ENCODE results near the gene MVP.

Gene MVP

DNA sequence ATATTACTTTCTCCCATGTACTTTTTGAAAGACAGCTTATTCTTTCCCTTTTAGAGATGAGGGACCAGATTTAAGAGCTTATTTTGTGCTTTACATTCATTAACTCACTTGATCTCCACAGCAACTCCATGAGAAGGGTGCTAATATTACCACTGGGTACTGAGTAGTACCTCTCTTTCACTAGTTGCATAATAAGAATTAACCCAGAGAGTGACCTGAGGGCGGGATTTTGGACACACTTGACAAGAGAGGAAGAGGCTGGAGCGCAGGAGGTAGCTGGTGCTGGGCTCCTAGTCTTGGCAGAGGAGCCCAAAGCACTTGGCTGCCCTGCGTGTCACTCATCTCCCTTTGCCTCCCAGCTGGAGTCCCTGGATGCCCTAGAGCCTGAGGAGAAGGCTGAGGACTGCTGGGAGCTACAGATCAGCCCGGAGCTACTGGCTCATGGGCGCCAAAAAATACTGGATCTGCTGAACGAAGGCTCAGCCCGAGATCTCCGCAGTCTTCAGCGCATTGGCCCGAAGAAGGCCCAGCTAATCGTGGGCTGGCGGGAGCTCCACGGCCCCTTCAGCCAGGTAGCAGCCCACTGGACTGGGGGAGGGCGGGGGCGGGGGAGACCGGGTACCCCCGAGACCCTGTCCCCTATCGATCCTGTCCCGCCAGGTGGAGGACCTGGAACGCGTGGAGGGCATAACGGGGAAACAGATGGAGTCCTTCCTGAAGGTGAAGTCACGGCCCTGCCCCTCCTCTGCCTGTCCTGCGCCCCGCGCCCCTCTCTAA, 15.6 kb upstream of the MVP start:
- no peak for DNase-seq

DNA sequence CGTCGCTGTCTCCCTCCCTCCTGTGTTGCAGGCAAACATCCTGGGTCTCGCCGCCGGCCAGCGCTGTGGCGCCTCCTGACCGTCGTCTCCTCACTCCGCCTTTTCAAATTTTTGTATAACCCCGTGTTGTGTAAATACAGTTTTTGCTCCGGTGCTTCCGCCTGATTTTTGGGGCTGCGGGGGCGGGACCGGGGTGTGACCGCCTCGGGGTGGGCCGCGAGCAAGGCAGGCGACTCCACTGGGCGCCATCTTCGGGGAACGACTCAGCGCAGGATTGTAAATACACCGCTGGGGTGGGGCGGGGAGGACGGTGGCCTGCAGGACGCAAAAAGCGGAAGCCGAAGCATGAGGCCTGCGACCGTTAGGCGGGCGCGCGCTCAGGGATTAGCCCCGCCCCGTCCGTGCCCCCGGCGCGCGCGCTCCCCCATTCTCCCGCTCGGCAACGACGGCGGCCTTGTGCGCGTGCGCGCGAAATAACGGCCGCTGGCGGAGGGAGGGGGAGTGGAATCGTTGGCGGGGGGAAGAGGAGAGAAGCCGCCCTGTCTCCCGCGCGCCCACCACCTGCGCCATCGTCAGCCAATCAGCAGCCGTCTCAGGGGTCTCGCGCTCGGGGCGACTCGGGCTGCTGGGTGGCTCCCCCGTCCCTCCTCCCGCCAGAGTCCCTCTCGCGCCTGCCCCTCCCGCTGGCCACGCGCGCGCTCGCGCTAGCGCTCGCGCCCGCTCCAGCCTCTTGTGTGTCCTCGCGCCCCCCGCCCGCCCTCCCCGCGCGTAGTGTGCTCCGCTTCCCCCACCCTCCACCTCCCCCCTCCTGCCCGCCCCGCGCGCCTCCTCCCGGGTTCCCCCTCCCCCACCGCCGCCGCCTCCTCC, 14.8 kb upstream of the MVP start:
- DNase-seq: peak; percentile 98

DNA sequence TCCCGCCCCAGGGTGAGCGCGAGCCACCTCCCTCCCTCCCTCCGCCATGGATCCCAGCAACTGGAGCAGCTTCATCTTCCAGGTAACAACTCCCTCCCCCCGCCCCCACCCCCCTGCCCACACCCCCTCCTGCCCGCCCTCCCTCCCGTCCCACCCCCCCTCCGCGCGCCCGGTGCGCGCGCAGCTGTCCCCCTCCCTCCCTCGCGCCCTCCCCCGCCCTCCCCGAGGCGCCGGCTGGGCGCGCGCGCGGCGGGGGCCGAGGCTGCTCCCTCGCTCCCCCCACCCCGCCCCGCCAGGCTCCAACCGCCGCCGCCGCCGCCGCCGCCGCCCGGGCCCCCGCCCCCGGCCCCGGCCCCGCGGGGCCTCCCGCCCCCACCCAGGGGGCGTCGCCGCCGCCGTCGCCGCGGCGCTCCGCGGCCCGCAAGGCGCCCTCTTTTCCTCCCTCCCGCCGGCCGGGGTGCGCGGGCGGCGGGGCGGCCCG, 14.1 kb upstream of the MVP start, which contains the start of gene MAZ:
TSS of gene MAZ (plus strand) at position 431 of the 481 bp plus-strand sequence. CDS start 173 bp downstream, outside the sequence.
- DNase-seq: no peak

DNA sequence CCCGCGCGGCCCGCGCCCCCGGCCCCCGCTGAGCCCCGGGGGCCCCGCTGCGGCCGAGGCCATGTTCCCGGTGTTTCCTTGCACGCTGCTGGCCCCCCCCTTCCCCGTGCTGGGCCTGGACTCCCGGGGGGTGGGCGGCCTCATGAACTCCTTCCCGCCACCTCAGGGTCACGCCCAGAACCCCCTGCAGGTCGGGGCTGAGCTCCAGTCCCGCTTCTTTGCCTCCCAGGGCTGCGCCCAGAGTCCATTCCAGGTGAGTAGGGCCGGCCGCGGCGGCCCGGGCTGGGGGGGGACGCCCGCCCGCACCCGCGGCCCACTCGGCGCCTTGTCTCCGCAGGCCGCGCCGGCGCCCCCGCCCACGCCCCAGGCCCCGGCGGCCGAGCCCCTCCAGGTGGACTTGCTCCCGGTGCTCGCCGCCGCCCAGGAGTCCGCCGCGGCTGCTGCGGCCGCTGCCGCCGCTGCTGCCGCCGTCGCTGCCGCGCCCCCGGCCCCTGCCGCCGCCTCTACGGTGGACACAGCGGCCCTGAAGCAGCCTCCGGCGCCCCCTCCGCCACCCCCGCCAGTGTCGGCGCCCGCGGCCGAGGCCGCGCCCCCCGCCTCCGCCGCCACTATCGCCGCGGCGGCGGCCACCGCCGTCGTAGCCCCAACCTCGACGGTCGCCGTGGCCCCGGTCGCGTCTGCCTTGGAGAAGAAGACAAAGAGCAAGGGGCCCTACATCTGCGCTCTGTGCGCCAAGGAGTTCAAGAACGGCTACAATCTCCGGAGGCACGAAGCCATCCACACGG, 13.4 kb upstream of the MVP start:
- no peak for DNase-seq

DNA sequence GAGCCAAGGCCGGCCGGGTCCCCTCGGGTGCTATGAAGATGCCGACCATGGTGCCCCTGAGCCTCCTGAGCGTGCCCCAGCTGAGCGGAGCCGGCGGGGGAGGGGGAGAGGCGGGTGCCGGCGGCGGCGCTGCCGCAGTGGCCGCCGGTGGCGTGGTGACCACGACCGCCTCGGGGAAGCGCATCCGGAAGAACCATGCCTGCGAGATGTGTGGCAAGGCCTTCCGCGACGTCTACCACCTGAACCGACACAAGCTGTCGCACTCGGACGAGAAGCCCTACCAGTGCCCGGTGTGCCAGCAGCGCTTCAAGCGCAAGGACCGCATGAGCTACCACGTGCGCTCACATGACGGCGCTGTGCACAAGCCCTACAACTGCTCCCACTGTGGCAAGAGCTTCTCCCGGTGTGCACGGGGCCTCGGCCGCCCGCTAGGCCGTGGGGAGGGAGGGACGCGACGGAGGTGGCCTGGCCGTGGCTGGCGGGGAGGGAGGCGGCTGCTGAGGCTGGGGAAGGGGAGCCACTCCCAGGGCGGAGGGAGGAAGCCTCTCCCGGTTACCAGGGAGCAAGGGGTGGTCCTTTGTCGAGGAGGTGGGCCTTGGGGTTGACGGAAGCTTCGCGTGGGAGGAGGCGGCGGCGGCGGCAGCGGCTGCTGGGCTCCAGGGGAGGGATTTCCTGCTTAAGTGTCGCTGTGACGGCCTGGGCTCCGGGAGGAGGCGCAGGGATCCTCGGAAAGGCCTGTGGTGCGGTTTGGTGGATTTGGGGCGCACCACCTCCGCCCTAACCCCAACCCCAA, 12.6 kb upstream of the MVP start:
- DNase-seq: peak; percentile 92

DNA sequence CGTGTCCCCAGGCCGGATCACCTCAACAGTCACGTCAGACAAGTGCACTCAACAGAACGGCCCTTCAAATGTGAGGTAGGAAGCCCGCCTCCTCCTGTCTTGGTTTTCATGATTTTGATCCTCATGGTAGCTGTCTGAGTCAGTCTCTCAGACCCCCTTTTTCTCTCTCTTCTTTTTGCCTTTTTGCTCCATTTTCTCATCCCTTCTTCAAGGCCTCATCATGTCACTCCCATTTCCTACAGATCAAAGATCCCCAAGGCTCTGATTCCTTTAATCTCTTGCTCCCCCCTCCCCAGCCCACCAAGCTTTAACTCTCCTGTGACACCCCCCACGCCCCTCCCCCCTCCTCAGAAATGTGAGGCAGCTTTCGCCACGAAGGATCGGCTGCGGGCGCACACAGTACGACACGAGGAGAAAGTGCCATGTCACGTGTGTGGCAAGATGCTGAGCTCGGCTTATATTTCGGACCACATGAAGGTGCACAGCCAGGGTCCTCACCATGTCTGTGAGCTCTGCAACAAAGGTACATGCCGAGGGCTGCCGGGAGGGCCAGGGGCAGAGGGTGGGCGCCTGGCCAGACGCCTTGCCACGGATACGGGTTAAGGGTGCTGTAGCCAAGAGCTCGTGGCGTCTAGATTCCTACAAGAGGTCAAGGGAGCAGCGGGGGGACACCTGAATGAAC, 11.9 kb upstream of the MVP start:
- no peak for DNase-seq

DNA sequence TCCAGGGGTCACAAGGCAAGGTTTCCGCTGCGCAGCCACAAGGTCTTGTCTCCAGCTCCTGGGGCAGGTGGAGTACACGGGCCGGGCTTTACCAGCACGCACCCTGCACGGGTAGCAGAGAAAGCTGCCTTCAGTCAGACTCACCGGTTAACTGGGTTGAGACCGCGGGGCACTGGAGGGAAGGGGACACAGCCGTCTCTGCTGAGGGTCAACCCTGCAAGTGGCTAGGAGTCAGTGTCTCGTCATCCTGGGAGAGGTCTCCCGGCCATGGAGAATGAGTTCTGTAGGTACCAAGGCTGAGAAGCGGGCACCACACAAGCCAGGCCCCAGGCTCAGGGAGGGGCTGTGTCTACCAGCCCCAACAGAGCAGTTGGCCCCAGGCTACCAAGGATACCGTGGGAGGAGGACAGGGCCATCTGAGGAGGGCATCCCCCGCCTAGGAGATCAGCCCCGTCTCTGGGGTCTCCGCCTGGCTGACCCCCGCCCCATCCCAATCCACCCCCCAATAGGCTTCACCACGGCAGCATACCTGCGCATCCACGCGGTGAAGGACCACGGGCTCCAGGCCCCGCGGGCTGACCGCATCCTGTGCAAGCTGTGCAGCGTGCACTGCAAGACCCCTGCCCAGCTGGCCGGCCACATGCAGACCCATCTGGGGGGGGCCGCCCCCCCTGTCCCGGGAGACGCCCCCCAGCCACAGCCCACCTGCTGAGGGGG, 11.1 kb upstream of the MVP start:
- no peak for DNase-seq

DNA sequence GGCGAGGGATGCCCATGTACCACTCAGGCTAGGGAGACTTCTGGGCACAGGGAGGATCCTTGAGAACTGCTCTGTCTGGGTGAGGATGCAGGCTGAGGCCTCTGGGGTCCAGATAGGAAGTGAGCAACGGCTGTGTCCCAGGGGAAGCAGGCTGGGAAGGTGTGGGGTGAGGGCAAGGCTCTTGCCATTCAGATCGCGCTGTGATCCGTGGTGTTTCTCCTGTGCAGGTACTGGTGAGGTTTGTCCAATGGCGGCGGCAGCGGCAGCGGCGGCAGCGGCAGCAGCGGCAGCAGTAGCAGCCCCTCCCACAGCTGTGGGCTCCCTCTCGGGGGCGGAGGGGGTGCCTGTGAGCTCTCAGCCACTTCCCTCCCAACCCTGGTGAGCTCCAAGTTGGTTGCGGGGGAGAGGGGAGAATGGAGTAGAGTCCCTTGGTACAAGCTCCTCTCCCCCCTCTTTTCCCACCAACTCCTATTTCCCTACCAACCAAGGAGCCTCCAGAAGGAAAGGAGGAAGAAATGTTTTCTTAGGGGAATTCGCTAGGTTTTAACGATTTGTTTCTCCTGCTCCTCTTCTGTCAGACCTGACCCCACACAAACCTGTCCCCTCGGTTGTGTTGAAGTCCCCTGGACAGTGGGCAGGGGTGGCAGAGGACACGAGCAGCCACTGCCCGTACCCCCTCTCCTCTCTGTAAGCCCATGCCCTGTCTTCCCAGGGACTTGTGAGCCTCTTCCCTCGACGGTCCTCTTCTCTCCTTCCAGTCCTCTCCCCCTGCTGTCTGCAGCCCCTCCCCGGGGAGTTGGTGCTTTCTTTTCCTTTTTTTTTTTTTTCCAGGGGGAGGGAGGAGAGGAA, 10.2 kb upstream of the MVP start:
- DNase-seq: peak; percentile 54

DNA sequence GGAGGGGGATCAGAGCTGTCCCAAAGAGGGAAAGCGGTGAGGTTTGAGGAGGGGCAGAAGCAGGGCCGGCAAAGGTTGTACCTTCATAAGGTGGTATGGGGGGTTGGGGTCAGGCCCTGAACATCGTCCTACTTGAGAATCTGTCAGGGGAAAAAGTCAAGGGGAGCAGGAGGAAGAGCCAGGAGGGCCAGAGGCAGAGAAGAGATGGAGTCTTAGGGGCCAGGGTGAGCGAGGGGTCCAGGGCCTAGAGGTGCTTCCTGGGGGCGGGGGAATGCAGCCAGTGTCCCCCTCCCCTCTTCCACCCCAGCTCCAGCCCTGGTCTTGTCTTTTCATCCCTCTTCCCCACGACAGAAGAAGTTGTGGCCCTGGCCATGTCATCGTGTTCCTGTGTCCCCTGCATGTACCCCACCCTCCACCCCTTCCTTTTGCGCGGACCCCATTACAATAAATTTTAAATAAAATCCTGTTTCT, 9.5 kb upstream of the MVP start:
- DNase-seq: no peak

DNA sequence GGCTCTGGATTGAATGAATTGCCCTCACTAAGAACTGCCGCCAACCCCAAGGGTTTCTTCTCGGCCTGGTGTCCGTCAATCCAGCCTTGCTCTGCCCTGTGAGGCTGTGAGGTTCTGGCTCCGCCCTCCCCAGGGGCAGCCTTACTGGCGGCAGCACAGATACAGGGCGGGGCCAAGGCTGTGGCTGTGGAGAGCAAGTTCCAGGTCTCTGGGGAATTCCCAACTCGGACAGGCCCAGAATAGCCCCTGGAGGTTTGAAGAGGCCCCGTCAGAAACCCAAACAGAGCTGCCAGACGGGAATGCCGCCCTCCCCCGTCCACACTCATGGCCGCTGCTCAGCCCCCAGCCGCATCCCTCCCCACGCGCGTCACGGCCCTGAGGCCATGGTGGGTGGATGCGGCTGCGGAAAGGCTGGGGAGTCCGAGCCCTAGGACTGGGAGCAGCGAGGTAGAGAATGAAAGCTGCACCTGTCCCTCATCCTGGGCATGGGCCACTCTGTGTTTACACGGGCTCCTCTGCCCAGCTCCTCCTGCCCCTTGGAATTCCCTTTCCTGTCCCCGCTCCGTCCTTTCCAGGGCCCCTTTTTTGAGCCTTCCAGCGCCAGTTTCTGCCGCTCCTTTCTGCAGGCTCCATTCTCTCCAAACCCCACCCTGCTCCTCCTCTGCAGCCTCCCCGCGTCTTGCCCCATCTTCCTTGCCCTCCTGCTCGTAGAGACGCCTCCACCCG, 8.9 kb upstream of the MVP start:
- DNase-seq: peak; percentile 59

DNA sequence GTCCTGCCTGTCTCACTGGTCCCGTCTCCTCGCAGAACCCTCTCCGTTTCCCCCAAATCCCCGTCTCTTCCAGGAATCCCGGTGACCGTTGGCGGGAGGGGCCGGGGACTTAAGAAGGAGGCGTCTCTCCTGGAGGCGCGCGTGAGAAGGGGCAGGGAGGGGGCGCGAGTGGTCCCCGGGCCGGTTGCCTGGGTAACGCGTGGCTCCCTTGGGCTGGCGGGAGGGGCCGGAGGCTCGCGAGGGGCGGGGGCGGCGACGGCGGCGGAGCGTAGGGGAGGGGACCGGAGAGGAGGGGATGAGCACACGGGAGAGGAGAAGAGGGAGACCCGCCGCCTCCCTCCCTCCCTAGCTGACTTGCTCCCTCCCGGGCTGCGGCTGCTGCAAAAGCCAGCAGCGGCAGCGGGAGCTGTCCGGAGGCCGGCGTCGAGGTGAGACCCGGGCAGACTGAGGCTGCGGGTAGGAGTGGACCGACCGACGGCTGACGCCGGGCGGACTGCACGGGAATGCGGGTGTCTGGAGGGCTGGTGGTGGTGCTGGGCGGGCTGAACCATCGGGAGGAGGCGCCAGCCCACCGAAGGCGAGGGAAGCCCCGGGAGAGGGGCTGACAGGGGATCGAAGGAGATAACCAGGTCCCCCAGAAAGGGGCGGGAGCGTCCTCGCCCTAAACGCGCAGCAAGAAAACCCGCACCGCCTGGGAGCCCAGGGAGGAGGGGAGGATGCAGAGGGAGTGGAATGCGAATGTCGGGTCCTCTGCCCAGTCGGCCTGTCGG, 8.2 kb upstream of the MVP start, which contains the start of gene PRRT2:
TSS of gene PRRT2 (plus strand) at position 298 of the 770 bp plus-strand sequence. CDS start 862 bp downstream, outside the sequence.
- DNase-seq: no peak

DNA sequence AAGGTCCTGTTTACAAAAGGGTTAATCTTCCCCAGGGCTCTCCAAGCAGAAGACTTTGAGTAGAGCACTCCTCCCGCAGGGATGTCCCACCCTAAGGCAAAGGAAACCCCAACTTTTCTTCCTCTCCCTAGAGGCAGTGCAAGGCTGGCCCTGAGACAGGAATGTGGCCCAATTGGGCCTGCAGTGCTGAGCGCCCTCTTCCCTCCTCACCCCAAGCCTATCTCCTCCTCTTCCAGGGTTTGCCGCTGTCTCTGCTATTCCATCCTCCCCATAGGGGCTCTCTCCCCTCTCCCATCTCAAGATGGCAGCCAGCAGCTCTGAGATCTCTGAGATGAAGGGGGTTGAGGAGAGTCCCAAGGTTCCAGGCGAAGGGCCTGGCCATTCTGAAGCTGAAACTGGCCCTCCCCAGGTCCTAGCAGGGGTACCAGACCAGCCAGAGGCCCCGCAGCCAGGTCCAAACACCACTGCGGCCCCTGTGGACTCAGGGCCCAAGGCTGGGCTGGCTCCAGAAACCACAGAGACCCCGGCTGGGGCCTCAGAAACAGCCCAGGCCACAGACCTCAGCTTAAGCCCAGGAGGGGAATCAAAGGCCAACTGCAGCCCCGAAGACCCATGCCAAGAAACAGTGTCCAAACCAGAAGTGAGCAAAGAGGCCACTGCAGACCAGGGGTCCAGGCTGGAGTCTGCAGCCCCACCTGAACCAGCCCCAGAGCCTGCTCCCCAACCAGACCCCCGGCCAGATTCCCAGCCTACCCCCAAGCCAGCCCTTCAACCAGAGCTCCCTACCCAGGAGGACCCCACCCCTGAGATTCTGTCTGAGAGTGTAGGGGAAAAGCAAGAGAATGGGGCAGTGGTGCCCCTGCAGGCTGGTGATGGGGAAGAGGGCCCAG, 7.3 kb upstream of the MVP start:
- no peak for DNase-seq

DNA sequence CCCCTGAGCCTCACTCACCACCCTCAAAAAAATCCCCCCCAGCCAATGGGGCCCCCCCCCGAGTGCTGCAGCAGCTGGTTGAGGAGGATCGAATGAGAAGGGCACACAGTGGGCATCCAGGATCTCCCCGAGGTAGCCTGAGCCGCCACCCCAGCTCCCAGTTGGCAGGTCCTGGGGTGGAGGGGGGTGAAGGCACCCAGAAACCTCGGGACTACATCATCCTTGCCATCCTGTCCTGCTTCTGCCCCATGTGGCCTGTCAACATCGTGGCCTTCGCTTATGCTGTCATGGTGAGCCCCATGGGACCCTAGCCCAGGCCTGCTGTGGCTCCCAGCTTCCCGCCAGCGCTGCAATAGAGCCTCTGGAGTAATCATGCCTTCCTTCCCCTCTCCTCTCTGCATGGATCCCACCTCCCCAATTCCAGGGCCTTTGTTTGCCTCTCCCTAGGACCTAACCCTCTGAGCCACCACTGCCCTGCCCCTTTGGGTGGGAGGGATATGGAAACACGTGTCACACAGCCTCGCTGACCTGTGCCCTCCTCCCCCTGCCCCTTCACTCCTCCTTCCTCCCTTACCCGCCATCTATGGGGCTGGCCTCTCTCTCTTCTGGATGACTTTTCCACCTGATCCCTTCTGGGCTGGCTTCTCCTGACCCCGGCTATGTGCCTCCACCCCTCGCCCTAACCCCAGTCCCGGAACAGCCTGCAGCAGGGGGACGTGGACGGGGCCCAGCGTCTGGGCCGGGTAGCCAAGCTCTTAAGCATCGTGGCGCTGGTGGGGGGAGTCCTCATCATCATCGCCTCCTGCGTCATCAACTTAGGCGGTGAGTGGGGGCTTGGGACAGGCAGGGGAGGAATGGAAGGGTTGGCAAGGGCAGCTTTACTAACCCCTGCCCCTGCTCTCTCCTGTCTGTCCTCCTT, 6.4 kb upstream of the MVP start:
- DNase-seq: no peak

DNA sequence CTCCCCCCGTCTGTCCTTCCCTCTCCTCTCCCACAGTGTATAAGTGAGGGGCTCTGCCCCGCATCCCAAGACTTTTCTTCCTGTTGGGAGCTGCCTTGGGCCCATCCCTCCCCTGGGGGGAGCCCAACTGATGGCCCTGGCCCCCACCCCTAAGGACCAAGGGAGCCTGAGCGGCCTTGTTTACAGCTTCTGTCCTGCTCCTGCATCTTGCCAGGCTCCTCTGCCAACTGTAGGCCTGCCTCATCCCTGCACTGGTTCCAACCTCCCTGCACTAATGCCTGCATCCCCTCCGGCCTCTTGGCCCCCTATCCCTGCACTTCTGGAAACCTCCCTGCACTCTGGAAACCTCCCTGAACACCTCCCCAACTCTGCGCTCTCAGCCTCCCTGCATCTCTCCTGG, 5.7 kb upstream of the MVP start:
- DNase-seq: no peak

DNA sequence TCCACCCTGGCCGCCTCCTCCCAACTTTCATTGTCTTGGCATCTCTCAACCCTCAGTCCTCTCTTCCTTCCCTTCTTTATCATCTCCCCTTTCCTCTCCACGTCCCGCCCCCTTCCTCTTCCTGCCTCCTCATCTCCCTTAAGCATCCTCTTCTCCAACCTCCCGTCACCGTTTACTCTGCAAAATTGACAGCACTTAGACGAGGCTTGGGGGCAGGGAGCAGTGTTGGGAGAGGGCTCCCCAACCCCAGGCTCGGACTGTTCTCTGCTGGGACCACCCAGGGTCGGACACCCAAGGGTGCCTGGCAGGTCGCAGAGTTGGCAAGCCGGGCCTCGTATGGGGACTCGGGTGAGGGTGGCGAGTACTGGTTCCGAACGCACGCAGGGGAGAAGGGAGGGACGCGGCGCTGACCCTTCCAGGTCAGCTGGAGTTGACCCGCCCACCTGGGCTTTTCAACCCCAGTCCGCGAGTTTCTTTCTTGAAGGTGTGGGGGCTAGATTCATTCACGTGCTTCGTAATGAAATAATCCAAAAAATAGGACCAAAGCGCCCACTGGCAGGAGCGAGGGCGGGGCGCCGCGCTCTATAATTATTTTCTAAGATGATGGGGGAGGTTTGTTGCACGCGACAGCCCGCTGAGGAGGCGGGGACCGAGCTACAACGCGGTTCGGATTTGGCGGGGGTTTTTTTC, 5.1 kb upstream of the MVP start:
- no peak for DNase-seq
